Transverse colon (tissue), 3 donors: ENCODE data around the gene RPL35.
"Not testable (repeated sequence)": the region's sequence is repeated elsewhere in the genome, so short reads cannot be mapped to it uniquely, and the experiment has no call there.

Source experiments
- EP300 ChIP-seq: sonication (generic); formaldehyde crosslinking; IDR thresholded peaks from one replicate; pipeline ENCODE4 v1.6.1; 2017; ENCODE audit warnings: antibody characterized with exemption, low read depth
- TF ChIP-seq, protein P1 (sequence below), 5 experiments: fragments of 200-600 bp in 3 of 5; fragments of 450-650 bp in 2 of 5; sonication (generic) in 3 of 5; IDR thresholded peaks; 1 replicate in 2 of 5; 2 replicates in 3 of 5; pipeline ENCODE4 v1.5.1; 2016 to 2017; ENCODE audit warnings: antibody characterized with exemption in 5 of 5, inconsistent platforms in 3 of 5, mild to moderate bottlenecking in 2 of 5, moderate library complexity in 1 of 5

DNA sequence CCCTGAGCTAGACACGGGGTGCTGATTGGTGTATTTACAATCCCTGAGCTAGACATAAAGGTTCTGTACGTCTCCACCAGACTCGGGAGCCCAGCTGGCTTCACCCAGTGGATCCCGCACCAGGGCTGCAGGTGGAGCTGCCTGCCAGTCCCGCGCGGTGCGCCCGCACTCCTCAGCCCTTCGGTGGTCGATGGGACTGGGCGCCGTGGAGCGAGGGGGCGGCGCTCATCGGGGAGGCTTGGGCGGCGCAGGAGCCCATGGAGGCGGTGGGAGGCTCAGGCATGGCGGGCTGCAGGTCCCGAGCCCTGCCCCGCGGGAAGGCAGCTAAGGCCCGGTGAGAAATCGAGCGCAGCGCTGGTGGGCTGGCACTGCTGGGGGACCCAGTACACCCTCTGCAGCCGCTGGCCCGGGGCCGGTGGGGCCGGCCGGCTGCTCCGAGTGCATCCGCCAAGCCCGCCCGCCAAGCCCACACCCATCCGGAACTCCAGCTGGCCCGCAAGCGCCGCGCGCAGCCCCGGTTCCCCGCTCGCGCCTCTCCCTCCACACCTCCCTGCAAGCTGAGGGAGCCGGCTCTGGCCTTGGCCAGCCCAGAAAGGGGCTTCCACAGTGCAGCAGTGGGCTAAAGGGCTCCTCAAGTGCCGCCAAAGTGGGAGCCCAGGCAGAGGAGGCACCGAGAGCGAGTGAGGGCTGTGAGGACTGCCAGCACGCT lies 23.0 kb downstream of the RPL35 start:
- TF ChIP-seq EP300 = not testable (repeated sequence)
- TF ChIP-seq, protein P1, sequence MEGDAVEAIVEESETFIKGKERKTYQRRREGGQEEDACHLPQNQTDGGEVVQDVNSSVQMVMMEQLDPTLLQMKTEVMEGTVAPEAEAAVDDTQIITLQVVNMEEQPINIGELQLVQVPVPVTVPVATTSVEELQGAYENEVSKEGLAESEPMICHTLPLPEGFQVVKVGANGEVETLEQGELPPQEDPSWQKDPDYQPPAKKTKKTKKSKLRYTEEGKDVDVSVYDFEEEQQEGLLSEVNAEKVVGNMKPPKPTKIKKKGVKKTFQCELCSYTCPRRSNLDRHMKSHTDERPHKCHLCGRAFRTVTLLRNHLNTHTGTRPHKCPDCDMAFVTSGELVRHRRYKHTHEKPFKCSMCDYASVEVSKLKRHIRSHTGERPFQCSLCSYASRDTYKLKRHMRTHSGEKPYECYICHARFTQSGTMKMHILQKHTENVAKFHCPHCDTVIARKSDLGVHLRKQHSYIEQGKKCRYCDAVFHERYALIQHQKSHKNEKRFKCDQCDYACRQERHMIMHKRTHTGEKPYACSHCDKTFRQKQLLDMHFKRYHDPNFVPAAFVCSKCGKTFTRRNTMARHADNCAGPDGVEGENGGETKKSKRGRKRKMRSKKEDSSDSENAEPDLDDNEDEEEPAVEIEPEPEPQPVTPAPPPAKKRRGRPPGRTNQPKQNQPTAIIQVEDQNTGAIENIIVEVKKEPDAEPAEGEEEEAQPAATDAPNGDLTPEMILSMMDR (IDR thresholded peaks at IDR 0.05) = not testable (repeated sequence)
